ENCODE data around the gene WDR74. TPM values are rescaled to one million over a fixed set of nuclear protein-coding genes. Genes with fewer than 3 reads are reported as not detected.
"Not testable (repeated sequence)": the region's sequence is repeated elsewhere in the genome, so short reads cannot be mapped to it uniquely, and the experiment has no call there.

WDR74 gene
- total RNA-seq, 3 donors from 2014 or later = 228 to 254 (median 235) TPM

GRCh38 chr11:62875698-62876478 lies 36.5 kb upstream of the WDR74 start:
- H3K27me3 Mint-ChIP-seq (ENCODE audit: low read depth) = no peaks in the 10 kb centered on the region
- ATAC-seq = no peak
- H3K4me3 Mint-ChIP-seq = no peak overlapping the region
- H3K9me3 Mint-ChIP-seq = no peaks in the 10 kb centered on the region
- no peak for DNase-seq
- peaks cover 11% of the 10 kb centered on the region for H3K4me1 Mint-ChIP-seq (ENCODE audit: low read depth)
- peaks cover 18% of the 10 kb centered on the region for H3K36me3 Mint-ChIP-seq (ENCODE audit: insufficient read depth)

- H3K4me1 Mint-ChIP-seq (ENCODE audit: low read depth) = peaks cover 7% of the 10 kb centered on the region
- no peak for ATAC-seq
- no peaks in the 10 kb centered on the region for H3K27me3 Mint-ChIP-seq (ENCODE audit: low read depth)
- peaks cover 15% of the 10 kb centered on the region for H3K36me3 Mint-ChIP-seq (ENCODE audit: insufficient read depth)
- no peak for DNase-seq
- H3K4me3 Mint-ChIP-seq = no peak overlapping the region
- no peaks in the 10 kb centered on the region for H3K9me3 Mint-ChIP-seq
These were observed 35.5 kb upstream of the WDR74 start for GRCh38 chr11:62874851-62875250.

GRCh38 chr11:62865635-62866034 lies 26.2 kb upstream of the WDR74 start:
- DNase-seq (no peak), ATAC-seq (no peak)
- Mint-ChIP-seq H3K36me3 (ENCODE audit: insufficient read depth) (no peaks in the 10 kb centered on the region), H3K4me1 (ENCODE audit: low read depth) (peaks cover 6% of the 10 kb centered on the region), H3K27me3 (ENCODE audit: low read depth) (no peaks in the 10 kb centered on the region), H3K4me3 (no peak overlapping the region), H3K9me3 (no peaks in the 10 kb centered on the region)

GRCh38 chr11:62863687-62864335 lies 24.4 kb upstream of the WDR74 start:
- no peaks in the 10 kb centered on the region for H3K27me3 Mint-ChIP-seq (ENCODE audit: low read depth)

GRCh38 chr11:62861564-62862192 lies 22.3 kb upstream of the WDR74 start:
- not testable (repeated sequence) for H3K27me3 Mint-ChIP-seq (ENCODE audit: low read depth); DNase-seq; ATAC-seq; H3K9me3 Mint-ChIP-seq; H3K4me3 Mint-ChIP-seq; H3K36me3 Mint-ChIP-seq (ENCODE audit: insufficient read depth)
- peaks cover 17% of the 10 kb centered on the region for H3K4me1 Mint-ChIP-seq (ENCODE audit: low read depth)

More at GRCh38 chr11:62863687-62864335, 24.4 kb upstream of the WDR74 start:
- Mint-ChIP-seq H3K9me3 (no peaks in the 10 kb centered on the region), H3K4me1 (ENCODE audit: low read depth) (peaks cover 8% of the 10 kb centered on the region), H3K36me3 (ENCODE audit: insufficient read depth) (no peaks in the 10 kb centered on the region), H3K4me3 (no peak overlapping the region)
- DNase-seq (no peak), ATAC-seq (no peak)

GRCh38 chr11:62860835-62861563 lies 21.6 kb upstream of the WDR74 start:
- Mint-ChIP-seq H3K4me1 (ENCODE audit: low read depth) (peaks cover 22% of the 10 kb centered on the region), H3K4me3 (no peak overlapping the region), H3K9me3 (no peaks in the 10 kb centered on the region), H3K36me3 (ENCODE audit: insufficient read depth) (no peaks in the 10 kb centered on the region), H3K27me3 (ENCODE audit: low read depth) (no peaks in the 10 kb centered on the region)
- no peak for ATAC-seq
- DNase-seq = no peak

GRCh38 chr11:62859281-62859703 lies 19.9 kb upstream of the WDR74 start:
- H3K9me3 Mint-ChIP-seq; ATAC-seq; H3K27me3 Mint-ChIP-seq (ENCODE audit: low read depth); DNase-seq; H3K4me3 Mint-ChIP-seq: not testable (repeated sequence)
- Mint-ChIP-seq H3K36me3 (ENCODE audit: insufficient read depth) (peaks cover 13% of the 10 kb centered on the region), H3K4me1 (ENCODE audit: low read depth) (peaks cover 28% of the 10 kb centered on the region)

GRCh38 chr11:62858201-62858600 lies 18.8 kb upstream of the WDR74 start:
- ATAC-seq (no peak), DNase-seq (no peak)
- peak overlapping the region; percentile 97 for H3K4me3 Mint-ChIP-seq
- peaks cover 38% of the 10 kb centered on the region for H3K4me1 Mint-ChIP-seq (ENCODE audit: low read depth)
- H3K9me3 Mint-ChIP-seq = no peaks in the 10 kb centered on the region
- H3K27me3 Mint-ChIP-seq (ENCODE audit: low read depth) = no peaks in the 10 kb centered on the region
- peaks cover 24% of the 10 kb centered on the region for H3K36me3 Mint-ChIP-seq (ENCODE audit: insufficient read depth)

- H3K27me3 Mint-ChIP-seq (ENCODE audit: low read depth) = no peaks in the 10 kb centered on the region
- DNase-seq (no peak), ATAC-seq (no peak)
- no peaks in the 10 kb centered on the region for H3K9me3 Mint-ChIP-seq
- peak overlapping the region; percentile 97 for H3K4me3 Mint-ChIP-seq
- H3K36me3 Mint-ChIP-seq (ENCODE audit: insufficient read depth) = peaks cover 30% of the 10 kb centered on the region
- peaks cover 41% of the 10 kb centered on the region for H3K4me1 Mint-ChIP-seq (ENCODE audit: low read depth)
These were observed 18.2 kb upstream of the WDR74 start for GRCh38 chr11:62857541-62857982.

- DNase-seq (no peak), ATAC-seq (no peak)
- Mint-ChIP-seq H3K9me3 (no peaks in the 10 kb centered on the region), H3K4me1 (ENCODE audit: low read depth) (peaks cover 48% of the 10 kb centered on the region), H3K27me3 (ENCODE audit: low read depth) (no peaks in the 10 kb centered on the region), H3K36me3 (ENCODE audit: insufficient read depth) (peaks cover 40% of the 10 kb centered on the region), H3K4me3 (peak overlapping the region; percentile 97)
These were observed 17.0 kb upstream of the WDR74 start for GRCh38 chr11:62856333-62856895.

GRCh38 chr11:62855571-62856332 lies 16.4 kb upstream of the WDR74 start:
- H3K4me3 Mint-ChIP-seq = peak overlapping the region; percentile 97
- peaks cover 49% of the 10 kb centered on the region for H3K4me1 Mint-ChIP-seq (ENCODE audit: low read depth)
- no peaks in the 10 kb centered on the region for H3K27me3 Mint-ChIP-seq (ENCODE audit: low read depth)
- peak; percentile 99 for DNase-seq
- H3K9me3 Mint-ChIP-seq = no peaks in the 10 kb centered on the region
- H3K36me3 Mint-ChIP-seq (ENCODE audit: insufficient read depth) = peaks cover 40% of the 10 kb centered on the region
- ATAC-seq = peak; percentile 71 to 83

- Mint-ChIP-seq H3K9me3 (no peaks in the 10 kb centered on the region), H3K36me3 (ENCODE audit: insufficient read depth) (peaks cover 40% of the 10 kb centered on the region), H3K4me3 (peak overlapping the region; percentile 97), H3K4me1 (ENCODE audit: low read depth) (peaks cover 49% of the 10 kb centered on the region), H3K27me3 (ENCODE audit: low read depth) (no peaks in the 10 kb centered on the region)
- ATAC-seq (no peak), DNase-seq (no peak)
These were observed 15.6 kb upstream of the WDR74 start for GRCh38 chr11:62854825-62855570.
